ENCODE measurements around the gene SPATA9. TPM values are rescaled to one million over a fixed set of nuclear protein-coding genes. Genes with fewer than 3 reads are reported as not detected.

Gene SPATA9
- total and polyA plus RNA-seq, 9 of the 15 experiments (the other 6 are each of a cell fraction or from before 2014, with no cell fraction given): 0.16 to 5.5 (median 0.39) TPM; not detected in 3

DNA sequence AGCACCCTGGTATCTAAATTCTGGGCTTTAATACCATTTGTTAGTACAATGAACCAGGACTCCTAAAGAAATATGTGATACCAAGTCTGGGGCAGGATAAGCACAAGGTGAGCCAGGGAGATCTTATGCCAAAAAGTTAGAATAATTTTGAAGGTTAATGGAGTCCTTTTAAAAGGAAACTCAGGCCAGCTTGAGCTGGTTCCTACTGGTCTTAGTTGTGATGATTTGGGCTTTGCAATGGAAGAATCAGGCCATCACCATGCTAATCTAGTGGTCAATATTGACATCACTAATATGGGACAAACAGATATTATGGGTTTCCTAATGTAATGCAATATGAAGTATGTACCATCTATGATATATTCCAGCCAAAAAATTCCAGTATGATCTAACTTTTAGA is 7.5 kb upstream of the SPATA9 start:
- intact Hi-C loops (cut with micrococcal nuclease) (no loop called here), in situ Hi-C loops (cut with MboI) (no loop called here)
- Histone ChIP-seq H3K9ac (ENCODE audit: insufficient read depth in 1 of 2, low read depth in 2 of 2, low read length in 2 of 2) (no peak overlapping the region), H3K27ac (ENCODE audit: extremely low read depth, low read depth, low read length) (no peak overlapping the region), H3K27me3 (ENCODE audit: control insufficient read depth in 2 of 2, insufficient read depth in 2 of 2, low read length in 2 of 2) (no peaks in the 10 kb centered on the region), H3K79me2 (ENCODE audit: control insufficient read depth, insufficient read depth, low read length) (no peaks in the 10 kb centered on the region), H4K20me1 (replicated peaks; ENCODE audit: control insufficient read depth, insufficient read depth, low read length) (no peaks in the 10 kb centered on the region), H3K4me3 (no peak overlapping the region), H2AFZ (ENCODE audit: low read depth, low read length) (peak overlapping the region; percentile 25; the same call in 1 of the 2 replicates), H3K9me1 (ENCODE audit: control insufficient read depth, insufficient read depth, low read length) (no peaks in the 10 kb centered on the region), H3K4me1 (replicated peaks in 1 of 2; ENCODE audit: control insufficient read depth in 2 of 2, insufficient read depth in 2 of 2, low read length in 2 of 2) (no peaks in the 10 kb centered on the region), H3K9me3 (replicated peaks; ENCODE audit: control insufficient read depth, insufficient read depth, low read depth, low read length) (no peaks in the 10 kb centered on the region), H3K36me3 (ENCODE audit: control insufficient read depth, insufficient read depth, low read length) (no peaks in the 10 kb centered on the region), H3K4me2 (ENCODE audit: insufficient read depth, low read length) (no peak overlapping the region)
- DNase-seq (ENCODE audit: extremely low read depth in 1 of 4, low spot score in 3 of 4) (no peak), FAIRE-seq (no peak), ATAC-seq (no peak; the same call in 1 of the 3 replicates)
- POLR2A ChIA-PET: no interaction called here
- BruUV-seq (replicated peaks): no TSS peak
- CTCF ChIA-PET (ENCODE audit: low intra/inter-chr PET ratio): no interaction called here
- no peak for TF ChIP-seq CBFA2T3 (IDR thresholded peaks at IDR 0.05)
- TF ChIP-seq, protein P1, sequence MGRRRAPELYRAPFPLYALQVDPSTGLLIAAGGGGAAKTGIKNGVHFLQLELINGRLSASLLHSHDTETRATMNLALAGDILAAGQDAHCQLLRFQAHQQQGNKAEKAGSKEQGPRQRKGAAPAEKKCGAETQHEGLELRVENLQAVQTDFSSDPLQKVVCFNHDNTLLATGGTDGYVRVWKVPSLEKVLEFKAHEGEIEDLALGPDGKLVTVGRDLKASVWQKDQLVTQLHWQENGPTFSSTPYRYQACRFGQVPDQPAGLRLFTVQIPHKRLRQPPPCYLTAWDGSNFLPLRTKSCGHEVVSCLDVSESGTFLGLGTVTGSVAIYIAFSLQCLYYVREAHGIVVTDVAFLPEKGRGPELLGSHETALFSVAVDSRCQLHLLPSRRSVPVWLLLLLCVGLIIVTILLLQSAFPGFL (CRISPR knock-in tag; IDR thresholded peaks at IDR 0.05): no peak
- TF ChIP-seq GABPB2 (CRISPR knock-in tag; conservative IDR thresholded peaks at IDR 0.05): no peak
- TF ChIP-seq, protein P2, sequence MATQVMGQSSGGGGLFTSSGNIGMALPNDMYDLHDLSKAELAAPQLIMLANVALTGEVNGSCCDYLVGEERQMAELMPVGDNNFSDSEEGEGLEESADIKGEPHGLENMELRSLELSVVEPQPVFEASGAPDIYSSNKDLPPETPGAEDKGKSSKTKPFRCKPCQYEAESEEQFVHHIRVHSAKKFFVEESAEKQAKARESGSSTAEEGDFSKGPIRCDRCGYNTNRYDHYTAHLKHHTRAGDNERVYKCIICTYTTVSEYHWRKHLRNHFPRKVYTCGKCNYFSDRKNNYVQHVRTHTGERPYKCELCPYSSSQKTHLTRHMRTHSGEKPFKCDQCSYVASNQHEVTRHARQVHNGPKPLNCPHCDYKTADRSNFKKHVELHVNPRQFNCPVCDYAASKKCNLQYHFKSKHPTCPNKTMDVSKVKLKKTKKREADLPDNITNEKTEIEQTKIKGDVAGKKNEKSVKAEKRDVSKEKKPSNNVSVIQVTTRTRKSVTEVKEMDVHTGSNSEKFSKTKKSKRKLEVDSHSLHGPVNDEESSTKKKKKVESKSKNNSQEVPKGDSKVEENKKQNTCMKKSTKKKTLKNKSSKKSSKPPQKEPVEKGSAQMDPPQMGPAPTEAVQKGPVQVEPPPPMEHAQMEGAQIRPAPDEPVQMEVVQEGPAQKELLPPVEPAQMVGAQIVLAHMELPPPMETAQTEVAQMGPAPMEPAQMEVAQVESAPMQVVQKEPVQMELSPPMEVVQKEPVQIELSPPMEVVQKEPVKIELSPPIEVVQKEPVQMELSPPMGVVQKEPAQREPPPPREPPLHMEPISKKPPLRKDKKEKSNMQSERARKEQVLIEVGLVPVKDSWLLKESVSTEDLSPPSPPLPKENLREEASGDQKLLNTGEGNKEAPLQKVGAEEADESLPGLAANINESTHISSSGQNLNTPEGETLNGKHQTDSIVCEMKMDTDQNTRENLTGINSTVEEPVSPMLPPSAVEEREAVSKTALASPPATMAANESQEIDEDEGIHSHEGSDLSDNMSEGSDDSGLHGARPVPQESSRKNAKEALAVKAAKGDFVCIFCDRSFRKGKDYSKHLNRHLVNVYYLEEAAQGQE (IDR thresholded peaks at IDR 0.05; ENCODE audit: borderline replicate concordance): peak; percentile 86
- TF ChIP-seq, protein P2 (CRISPR knock-in tag; IDR thresholded peaks at IDR 0.05; ENCODE audit: low read depth): no peak
- peak; percentile 55; the same call in 1 of the 2 replicates for TF ChIP-seq KLF16 (IDR thresholded peaks at IDR 0.05)
- TF ChIP-seq FOXP1 (CRISPR knock-in tag; IDR thresholded peaks at IDR 0.05): no peak
